Measurements from ENCODE around the gene KRT81.

DNA sequence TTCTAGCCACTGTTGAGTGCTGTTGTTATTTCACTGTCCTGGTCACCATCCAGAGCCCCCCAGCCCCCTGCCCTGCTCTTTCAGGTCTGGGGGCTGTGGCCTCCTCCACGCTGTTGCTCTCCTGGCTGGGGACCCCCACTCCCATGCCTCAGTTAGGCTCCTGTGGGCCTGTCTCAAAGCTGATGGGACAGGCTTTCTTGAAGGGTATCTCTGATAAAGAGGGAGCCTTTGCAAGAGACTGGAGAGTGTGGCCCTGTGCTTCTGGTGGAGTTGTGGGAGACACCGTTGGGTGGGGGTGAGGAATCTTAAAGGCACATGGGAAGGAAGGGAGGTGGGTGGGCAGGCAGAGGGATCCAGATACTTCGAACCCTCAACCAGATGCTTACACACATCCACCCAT, 29.0 kb downstream of the KRT81 start:
- no peak for TF ChIP-seq POLR2A (IDR thresholded peaks at IDR 0.05)
- TF ChIP-seq, protein P1, sequence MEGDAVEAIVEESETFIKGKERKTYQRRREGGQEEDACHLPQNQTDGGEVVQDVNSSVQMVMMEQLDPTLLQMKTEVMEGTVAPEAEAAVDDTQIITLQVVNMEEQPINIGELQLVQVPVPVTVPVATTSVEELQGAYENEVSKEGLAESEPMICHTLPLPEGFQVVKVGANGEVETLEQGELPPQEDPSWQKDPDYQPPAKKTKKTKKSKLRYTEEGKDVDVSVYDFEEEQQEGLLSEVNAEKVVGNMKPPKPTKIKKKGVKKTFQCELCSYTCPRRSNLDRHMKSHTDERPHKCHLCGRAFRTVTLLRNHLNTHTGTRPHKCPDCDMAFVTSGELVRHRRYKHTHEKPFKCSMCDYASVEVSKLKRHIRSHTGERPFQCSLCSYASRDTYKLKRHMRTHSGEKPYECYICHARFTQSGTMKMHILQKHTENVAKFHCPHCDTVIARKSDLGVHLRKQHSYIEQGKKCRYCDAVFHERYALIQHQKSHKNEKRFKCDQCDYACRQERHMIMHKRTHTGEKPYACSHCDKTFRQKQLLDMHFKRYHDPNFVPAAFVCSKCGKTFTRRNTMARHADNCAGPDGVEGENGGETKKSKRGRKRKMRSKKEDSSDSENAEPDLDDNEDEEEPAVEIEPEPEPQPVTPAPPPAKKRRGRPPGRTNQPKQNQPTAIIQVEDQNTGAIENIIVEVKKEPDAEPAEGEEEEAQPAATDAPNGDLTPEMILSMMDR (IDR thresholded peaks at IDR 0.05): no peak
- no peak for TF ChIP-seq POLR2AphosphoS5 (IDR thresholded peaks at IDR 0.05)

Measured in breast epithelium (tissue), 3 donors.